HG03457 (cell line): ENCODE results near the gene PRKCB.

Experiments used
- ATAC-seq: cut with Tn5 transposase; IDR thresholded peaks from one replicate; pipeline ENCODE4 v1.9.1; 2021; ENCODE audit warnings: moderate number of reproducible peaks; ENCODE audit not compliant: unreplicated experiment

Gene PRKCB

DNA sequence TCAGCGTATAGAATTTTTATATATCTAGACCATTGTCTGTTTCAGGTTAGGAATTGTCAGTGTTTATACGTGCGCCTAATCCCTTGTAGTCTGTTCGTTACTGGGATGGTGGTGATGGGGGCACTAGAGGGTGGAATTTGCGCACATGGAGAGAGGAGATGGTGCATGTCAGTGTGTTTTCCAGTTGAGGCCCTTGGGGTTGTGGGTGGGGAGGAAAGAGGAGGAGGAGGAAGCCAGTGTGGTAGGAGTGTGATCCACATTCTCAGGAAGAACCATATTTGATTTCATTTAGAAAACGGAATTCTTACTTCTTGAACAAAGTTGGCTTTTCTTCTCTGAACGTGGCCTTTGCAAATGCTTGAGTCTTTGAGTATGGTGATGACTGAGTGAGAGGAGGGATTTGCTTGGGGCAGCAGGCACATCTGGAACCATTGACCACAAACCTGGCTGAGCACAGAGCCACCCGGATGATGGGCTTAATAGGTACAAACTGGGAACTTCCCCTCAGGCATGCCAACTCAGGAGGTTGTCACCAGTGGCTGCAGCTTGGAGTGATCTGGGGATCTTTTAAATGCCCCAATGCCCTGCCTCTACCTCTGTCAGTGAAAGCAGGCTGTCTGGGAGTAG is 98.9 kb downstream of the PRKCB start:
- no peak for ATAC-seq

DNA sequence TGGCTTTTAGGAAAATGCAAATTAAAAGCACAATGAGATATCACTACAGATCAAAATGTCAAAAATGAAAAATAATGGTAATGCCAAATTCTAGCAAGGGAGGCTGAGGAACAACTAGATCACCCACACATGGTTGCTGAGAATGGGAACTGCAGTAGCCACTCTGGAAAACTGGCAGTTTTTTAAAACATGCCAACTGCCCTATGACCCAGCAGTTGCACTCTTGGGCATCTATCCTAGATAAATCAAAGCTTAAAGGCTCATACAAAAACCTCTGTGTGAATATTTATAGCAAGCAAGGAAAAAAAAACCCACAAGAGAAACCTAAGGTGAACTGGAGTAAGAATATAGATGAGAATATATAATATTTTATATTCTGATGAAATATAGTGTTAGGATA is 104.3 kb downstream of the PRKCB start:
- ATAC-seq: no peak

DNA sequence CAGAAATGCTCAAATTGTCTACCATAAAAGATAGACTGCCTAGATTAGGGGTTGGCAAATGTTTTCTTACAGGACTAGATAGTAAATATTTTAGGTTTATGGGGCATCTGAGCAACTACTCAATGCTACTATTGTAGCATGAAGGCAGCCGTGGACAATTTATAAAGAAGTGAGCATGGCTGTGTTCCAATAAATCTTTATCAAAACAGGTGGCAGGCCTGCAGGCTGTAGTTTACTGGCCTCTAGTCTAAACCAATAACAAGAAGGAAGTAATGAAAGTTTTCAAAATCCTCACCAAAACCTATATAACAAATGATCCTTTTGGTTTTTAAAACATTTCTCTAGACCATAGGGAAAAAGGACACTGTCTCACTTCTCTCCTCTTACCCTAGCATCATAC is 105.2 kb downstream of the PRKCB start:
- ATAC-seq: no peak

DNA sequence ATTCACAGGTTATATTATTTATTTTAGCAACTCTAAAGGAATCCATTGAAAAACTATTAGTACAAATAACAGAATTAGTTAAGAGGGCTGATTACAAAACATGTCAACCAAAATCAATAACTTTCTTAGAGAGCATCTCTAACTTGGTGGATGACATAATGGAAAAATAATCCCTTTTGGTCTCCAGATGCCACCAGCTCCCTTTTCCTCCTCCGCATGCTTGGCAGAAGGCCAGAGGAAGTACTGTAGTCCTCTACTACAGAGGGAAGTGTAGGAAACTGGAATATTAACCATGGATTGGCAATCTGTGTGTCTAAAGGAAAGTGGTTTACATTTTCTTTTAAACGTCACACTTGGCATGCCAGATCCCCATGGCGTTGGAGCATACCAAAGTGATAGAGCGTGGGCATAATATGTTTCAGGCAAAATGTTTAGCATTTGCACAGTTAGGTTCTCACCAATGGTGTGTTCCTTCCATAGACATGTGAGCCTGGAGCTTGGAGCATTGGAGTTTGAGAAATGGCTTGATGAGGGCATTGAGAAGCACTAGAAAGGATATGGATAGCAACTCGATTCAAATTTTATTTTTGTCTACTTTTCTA is 106.3 kb downstream of the PRKCB start:
- ATAC-seq: no peak

DNA sequence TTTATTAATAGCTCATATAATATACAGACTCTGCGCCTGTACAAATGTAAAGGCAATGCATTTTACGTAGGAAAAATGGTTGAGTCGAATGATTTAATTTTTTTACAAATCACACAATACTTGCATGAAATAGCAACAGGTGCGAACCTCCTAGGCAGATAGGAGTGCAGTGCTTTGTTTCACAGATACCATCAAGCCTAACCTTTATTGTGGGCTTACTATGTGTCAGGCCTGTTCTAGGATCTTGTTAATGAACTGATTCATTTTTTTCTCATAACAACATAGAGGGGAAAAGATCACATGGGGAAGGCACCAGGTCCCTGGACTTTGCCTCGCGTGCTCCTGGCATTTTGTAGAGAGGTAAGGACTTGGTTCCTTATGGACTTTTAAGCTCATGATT is 107.8 kb downstream of the PRKCB start:
- ATAC-seq: no peak

DNA sequence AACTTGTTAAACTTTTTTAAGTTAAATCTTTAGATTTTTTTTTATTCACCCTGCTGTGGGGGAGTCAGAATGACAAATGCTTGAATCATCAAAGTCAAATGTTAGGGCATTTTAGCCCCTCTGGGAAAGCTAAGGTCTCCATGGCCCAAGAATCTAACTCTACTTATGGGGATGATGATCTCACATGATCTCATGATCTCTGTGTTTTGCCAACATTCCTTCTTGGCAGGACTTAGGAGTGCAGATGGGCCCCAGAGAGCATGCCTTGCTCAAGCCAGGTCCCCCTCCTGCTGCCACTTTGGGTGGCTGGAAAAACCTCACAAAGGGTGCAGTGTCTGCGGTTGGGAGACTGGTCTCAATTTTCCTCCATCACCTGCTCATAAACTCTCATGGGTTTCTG is 108.6 kb downstream of the PRKCB start:
- no peak for ATAC-seq

DNA sequence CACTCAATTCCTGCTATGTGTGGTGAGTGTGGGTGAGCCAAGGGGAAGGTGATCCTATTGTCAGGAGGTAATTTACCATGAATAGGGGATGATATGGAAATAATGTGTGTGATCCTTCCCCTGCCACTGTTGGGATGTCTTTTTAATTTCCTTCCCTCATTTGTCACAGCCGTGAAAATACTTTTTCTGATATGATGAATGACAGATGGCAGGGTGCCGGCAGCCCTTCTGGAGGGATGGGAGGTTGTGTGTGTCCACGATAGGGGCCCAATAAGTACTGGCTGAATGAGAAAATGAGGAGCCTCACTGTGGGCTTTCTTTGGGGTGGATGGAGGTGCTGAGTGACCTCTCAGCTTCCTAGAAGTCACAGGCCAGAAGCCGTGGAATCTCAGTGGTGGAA is 109.5 kb downstream of the PRKCB start:
- no peak for ATAC-seq

DNA sequence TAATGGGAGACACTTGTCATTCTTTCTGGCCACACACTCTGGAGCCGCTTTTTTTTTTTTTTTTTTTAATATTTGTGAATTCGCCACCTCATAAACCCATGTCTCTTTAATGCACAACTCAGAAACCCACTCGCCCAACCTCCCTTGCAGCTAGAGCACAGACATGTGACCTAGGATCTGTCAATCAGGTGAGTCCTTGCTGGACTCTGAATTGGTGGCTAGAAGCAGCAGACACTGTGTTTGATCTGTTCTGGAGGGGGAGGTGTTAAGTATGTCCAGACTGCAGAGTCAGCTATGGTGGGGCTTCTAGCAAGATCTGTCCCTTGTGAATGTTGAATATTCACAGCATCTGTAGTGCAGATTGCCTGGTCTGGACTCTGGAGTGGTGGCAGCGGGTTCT is 112.1 kb downstream of the PRKCB start:
- no peak for ATAC-seq

DNA sequence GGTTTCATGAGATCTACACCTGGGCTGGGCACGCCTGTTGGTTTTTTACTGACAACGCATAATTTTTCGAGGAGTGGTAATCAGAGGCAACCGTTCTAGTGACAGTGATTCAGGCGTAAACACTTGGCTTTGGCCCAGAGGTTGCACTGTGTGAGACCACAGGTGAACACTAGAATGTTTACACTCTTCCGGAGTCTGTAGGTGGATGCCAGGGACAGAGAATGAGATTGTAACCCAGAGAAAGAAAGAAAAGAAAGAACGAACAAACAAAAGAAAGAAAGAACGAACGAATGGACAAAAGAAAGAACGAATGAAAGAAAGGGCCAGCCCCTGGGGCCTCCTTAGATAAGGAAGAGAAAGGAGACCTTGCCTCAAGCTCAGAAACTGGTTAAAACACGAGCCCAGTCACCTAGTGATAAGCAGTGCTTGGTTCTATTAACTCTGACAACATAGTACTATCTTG is 113.2 kb downstream of the PRKCB start:
- ATAC-seq: no peak

DNA sequence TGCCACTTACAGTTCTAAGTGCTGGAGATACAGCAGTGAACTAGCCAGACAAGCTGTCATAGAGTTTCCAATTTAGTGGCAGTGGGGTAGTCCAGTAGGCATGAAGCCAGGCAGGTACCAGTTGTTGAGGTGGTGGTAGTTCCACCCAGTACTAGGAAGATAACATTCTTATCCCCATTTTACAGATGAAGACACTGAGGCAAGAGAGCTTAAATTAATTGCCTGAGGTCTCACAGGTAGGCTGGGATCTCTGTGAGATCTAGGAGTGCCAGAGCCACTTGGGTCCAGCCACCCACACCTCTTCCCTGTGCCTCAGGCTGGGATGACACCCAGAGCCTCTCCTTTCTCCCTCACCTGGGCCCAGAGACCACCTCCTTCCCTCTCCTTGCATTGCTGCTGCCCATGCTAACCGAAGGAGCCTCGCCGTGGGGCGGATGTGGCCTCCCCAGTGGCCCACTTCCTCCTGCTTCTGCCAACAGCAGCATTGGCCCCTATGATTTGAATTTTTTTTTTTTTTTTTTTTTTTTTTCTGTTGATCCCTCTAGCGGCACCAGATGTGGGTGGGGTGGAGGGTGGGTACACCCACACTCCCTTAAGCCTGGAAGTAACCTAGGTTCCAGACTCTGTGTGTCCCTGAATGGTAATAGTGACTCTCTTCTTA is 114.0 kb downstream of the PRKCB start:
- ATAC-seq: no peak

DNA sequence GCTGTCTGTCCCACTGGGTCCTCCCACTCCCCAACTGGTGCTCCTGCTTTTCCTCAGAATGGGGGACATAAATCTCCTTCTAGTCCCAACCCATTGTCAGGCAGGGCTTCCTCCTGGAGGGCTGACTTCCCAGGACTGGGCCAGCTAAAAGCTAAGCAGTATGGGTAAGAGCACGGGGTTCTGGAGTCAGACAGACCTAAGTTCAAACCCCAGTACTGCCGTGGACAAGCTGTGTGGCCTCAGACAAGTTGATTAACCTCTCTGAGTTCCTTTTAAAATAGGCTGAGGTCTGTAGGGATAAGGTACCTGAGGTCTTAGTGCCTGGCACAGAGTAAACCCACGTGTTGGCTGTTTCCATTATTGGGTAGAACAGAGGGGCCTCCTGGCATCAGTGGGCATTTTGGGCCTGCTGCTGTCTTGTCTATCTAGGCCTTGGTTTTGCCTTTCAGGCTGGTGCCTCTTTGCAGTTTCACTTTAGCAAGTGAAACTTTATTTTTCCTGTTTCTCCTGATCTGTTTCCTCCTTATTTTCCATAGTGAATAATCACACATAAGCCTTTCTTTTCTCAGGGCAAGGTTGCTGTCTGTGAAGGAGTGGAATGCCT is 114.6 kb downstream of the PRKCB start:
- ATAC-seq: no peak

DNA sequence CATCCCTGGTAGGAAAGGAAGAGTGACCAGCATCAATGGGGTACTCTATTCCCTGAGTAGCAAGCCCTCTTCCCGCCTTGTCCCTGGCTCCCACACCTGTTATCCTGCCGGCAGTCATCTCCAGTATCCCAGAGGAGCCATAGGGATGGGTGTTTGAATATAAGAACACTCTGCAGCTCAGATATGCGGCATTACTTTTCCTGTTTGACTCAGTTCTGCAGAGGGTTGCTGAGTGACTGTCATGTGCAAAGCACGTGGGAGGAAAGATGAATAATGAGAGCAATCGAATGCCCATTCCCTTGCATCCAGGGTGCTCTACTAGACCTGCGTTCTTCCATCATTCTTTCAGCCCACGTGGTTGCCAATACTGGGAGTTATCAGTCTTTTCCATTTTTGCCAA is 115.1 kb downstream of the PRKCB start:
- ATAC-seq: no peak

DNA sequence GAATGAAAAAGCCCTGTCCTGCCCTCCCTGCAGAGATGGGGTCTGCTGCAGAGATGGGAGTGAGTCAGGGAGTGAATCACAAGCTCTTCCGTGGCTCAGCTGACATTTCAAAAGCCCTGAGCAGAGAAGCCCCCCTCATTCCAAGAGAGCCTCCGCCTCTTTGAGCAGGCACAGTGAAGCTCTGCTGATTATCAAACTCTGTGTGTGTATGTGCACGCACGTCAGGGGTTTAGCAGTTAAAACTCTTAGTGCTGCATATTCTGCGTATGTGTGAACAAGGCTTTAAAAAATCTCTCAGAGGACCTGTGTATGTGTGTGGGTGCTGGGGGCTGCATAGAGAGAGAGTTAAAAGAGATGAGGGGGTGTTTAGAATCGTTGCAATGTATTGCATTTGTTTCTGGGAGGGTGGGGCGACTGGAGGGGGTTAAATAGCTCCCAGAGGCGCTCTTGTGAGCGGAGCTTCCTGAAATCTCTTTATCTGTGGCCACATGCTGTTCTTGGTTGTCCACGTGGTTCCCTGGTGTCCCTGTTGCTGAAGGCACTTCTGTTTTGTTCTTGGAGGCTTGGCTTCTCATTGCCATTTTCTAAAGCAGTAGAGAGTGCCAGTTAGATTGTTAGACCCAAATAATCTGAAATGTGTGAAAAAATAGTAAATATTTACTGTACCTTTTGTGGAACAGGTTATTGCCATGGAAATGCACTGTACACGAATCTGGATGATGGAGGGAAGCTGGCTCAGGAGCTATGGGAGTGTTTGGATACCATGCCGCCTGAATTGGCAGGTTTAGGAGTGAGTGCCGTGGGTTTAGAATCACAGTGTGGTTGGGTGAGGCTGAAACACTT is 116.6 kb downstream of the PRKCB start:
- no peak for ATAC-seq

DNA sequence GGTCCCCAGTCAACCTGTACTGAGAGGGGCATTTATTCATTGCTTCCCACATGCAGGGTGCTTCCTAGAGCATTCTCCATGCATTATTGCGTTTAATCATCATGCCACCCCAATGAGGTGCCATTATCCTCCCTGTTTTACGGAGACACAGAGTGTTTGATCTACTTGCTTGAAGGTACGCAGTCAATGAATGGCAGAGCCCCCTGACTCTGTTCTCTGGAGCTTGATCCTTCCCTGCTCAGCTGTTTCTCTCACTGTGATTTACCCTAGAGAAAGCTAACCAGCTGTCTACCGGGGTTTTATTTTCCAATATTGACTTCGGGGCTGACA is 117.2 kb downstream of the PRKCB start:
- no peak for ATAC-seq

DNA sequence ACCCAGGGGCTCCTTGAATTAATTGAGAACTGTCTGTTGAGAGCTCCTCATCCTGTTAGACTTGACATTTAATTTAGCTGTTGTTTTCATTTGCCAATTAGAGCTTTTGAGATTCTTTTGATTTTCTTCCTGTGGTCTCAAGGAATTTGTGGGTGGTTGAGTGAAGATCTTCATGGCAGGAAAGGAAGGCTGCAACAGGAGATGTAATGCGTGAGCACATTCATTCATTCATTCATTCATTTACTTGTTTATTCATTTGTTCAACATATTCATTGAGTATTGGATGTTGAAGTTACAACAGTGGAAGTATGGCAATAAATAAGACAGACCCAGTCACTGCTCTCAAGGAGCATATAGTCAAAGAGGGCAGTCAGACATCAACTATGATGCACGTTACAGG is 117.7 kb downstream of the PRKCB start:
- no peak for ATAC-seq

DNA sequence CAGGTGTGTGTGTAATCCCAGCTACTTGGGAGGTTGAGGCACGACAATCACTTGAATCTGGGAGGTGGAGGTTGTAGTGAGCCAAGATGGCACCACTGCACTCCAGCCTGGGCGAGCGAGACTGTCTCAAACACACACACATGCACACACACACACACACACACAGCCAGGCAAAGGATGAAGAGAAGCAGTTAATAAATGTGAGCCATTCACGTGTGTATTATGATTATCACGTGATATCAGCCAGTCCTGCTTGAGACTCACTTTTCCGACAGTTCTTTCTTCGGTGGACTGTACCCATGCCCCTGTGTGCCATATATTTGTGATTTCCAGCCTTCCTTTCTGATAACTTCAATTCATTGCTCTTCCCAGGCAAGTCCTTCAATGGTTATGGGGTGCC is 119.3 kb downstream of the PRKCB start:
- ATAC-seq: no peak

DNA sequence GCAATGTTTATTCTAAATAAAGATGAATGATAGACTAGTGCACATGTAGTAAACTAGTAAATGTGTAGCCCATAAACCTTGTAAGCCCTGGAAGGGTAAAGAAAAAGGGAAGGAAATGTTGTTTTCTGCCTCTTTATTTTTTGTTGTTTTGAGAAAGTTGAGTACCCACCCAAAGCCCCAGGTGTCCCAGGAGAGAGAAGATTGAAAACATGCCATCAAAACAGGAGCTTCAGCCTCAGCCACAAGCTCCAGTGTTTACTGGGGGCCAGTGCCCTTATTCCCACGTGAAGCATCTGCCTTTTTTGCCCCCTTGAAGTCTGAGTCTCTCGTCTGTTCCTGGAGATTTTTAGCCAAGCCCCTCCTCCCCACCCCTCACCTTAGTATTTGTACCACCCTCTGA is 121.5 kb downstream of the PRKCB start:
- no peak for ATAC-seq

DNA sequence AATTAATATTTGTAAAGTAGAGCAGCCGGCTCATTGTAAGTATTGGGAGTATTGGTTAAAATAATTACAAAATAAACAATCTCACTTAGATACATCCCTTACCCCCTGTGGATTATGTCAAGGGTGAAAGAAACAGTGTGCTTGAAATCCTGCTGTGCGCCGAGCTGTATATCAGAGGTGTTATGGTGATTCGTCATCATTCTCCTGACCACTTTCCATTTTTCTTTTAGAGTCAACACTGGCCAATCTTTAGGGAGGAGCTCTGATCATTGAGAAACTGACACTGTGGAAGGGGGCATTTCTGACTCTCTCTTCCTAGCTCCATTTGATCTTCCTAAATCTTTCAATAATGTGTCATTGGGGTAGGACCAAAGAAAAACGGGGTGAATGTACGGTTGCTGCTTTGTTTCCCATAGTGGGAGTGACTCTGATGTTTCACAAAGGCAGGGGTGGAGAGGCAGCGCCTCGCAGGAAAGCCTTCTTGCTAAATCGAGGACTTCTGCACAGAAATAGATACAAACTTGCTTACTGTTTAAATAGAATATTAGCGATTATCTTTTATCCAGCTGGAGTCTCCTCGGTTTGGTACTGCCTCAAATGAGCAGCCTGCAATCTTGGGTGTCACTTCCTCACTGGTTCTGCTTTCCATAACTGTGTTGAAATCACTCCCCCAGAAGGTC is 123.4 kb downstream of the PRKCB start:
- ATAC-seq: no peak

DNA sequence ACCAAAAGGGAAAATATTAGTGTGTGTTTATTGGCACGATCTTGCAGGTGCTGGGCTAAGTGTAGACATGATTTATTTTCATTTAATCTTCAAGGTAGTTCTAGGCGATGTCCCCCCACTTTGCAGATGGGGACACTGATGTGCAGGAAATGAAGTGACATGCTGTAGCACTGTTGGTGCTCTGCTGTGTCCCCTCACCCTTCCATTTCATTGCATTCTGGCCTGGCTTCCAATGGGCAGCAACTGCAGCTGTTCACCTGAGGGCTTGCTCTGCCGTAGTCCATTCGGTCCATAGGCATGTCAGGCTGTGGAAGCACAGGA is 123.9 kb downstream of the PRKCB start:
- ATAC-seq: no peak

DNA sequence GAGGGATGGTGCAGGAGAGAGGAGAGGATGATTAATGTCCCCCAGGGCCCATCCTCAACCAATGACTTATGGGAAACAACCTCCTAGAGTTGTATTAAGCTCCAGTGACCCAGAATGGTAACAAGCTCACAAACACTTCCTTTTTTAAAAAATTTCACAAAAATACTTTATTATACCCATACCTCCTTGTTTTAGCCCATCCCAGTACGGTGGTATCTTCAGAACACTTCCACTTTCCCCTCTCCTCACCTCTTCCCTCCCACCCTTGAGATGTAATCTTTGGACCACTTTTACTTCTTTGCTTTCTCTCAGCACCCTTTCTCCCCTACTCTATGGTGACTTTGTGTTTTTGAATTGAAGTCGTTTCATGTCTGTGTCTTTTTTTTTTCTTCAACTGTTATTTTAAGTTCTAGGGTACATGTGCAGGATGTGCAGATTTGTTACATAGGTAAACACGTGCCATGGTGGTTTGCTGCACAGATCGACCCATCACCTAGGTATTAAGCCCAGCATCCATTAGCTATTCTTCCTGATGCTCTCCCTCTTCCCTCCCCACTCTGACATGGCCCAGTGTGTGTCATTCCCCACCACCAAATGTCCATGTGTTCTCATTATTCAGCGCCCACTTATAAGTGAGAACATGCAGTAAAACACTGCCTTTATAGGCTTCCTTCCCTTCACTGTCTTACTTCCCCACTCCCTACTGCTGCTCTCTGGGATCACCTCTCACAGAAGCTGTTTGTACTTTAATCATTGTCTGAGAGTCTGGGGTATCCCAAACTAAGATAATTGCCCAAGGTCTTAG is 124.5 kb downstream of the PRKCB start:
- ATAC-seq: no peak
